ENCODE results near the gene MXRA7. TPM values are rescaled to one million over a fixed set of nuclear protein-coding genes. Genes with fewer than 3 reads are reported as not detected.

MXRA7 gene
- total RNA-seq, 2 donors from 2014 or later = 76.1 to 285 TPM

- H3K36me3 ChIP-seq = no peaks in the 10 kb centered on the region
- peak overlapping the region; percentile 99 for H3K4me3 ChIP-seq
- no peaks in the 10 kb centered on the region for H3K27me3 ChIP-seq (replicated peaks; ENCODE audit: insufficient read depth)
- no peaks in the 10 kb centered on the region for H3K9me3 ChIP-seq
- no peak for DNase-seq (ENCODE audit: low spot score)
- intact Hi-C loops (cut with DNase I) = no loop called here
- H3K27ac ChIP-seq = peak overlapping the region; percentile 100
- H3K4me1 ChIP-seq (replicated peaks) = peaks cover 10% of the 10 kb centered on the region
- WGBS = under 1% methylated on average over 7 of the region's 7 CpGs
- TF ChIP-seq POLR2AphosphoS5 (IDR thresholded peaks at IDR 0.05) (no peak), POLR2A (IDR thresholded peaks at IDR 0.05) (no peak), CTCF (IDR thresholded peaks at IDR 0.05) (no peak)
Observed at GRCh38 chr17:76738468-76738850, 27.7 kb upstream of the MXRA7 start.

GRCh38 chr17:76737676-76738467, 27.1 kb upstream of the MXRA7 start, which contains the start of gene MFSD11:
Gene MFSD11 (plus strand): TSS chr17:76738119. CDS start chr17:76738353, 234 bp downstream.
- Histone ChIP-seq H3K27me3 (replicated peaks; ENCODE audit: insufficient read depth) (no peaks in the 10 kb centered on the region), H3K4me1 (replicated peaks) (peaks cover 10% of the 10 kb centered on the region), H3K36me3 (no peaks in the 10 kb centered on the region), H3K27ac (peak within 1 kb of the TSS; percentile 100), H3K4me3 (peak within 1 kb of the TSS; percentile 99), H3K9me3 (no peaks in the 10 kb centered on the region)
- intact Hi-C loops (cut with DNase I) = no loop called here
- under 1% methylated on average over 47 of the region's 57 CpGs for WGBS
- peak; percentile 88 for DNase-seq (ENCODE audit: low spot score)
- TF ChIP-seq POLR2AphosphoS5 (IDR thresholded peaks at IDR 0.05) (no peak), CTCF (IDR thresholded peaks at IDR 0.05) (peak in 1 of 4 experiments; percentile 35), POLR2A (IDR thresholded peaks at IDR 0.05) (peak; percentile 54)

GRCh38 chr17:76737082-76737675, 26.4 kb upstream of the MXRA7 start, which contains the start of gene SRSF2:
Gene SRSF2 (minus strand): TSS chr17:76737331. CDS start chr17:76737160, 171 bp downstream.
- no peaks in the 10 kb centered on the region for H3K27me3 ChIP-seq (replicated peaks; ENCODE audit: insufficient read depth)
- peak; percentile 97 for DNase-seq (ENCODE audit: low spot score)
- H3K27ac ChIP-seq = peak within 1 kb of the TSS; percentile 100
- H3K4me3 ChIP-seq = peak within 1 kb of the TSS; percentile 99
- peaks cover 10% of the 10 kb centered on the region for H3K4me1 ChIP-seq (replicated peaks)
- no peaks in the 10 kb centered on the region for H3K36me3 ChIP-seq
- WGBS = under 1% methylated on average over 59 of the region's 60 CpGs
- no peaks in the 10 kb centered on the region for H3K9me3 ChIP-seq
- intact Hi-C loops (cut with DNase I) = no loop called here
- TF ChIP-seq CTCF (IDR thresholded peaks at IDR 0.05) (no peak), POLR2AphosphoS5 (IDR thresholded peaks at IDR 0.05) (peak; percentile 97), POLR2A (IDR thresholded peaks at IDR 0.05) (peak; percentile 100)

- Histone ChIP-seq H3K27ac (peak overlapping the region; percentile 100), H3K4me1 (replicated peaks) (peaks cover 10% of the 10 kb centered on the region), H3K36me3 (no peaks in the 10 kb centered on the region), H3K9me3 (no peaks in the 10 kb centered on the region), H3K27me3 (replicated peaks; ENCODE audit: insufficient read depth) (no peaks in the 10 kb centered on the region), H3K4me3 (peak overlapping the region; percentile 99)
- intact Hi-C loops (cut with DNase I) = no loop called here
- TF ChIP-seq POLR2A (IDR thresholded peaks at IDR 0.05) (peak; percentile 67), CTCF (IDR thresholded peaks at IDR 0.05) (peak in 2 of 4 experiments; percentile 45 to 47), POLR2AphosphoS5 (IDR thresholded peaks at IDR 0.05) (no peak)
- peak; percentile 66 for DNase-seq (ENCODE audit: low spot score)
- under 1% methylated on average over 109 of the region's 117 CpGs for WGBS
Observed at GRCh38 chr17:76736349-76737081, 25.8 kb upstream of the MXRA7 start.
